D341Med (cell line): Measurements from ENCODE around the gene NUBP1.

Experiments used
- DNase-seq: peaks from one replicate; pipeline ENCODE4 v3.0.0; 2012; ENCODE audit warnings: low spot score

The NUBP1 gene

DNA sequence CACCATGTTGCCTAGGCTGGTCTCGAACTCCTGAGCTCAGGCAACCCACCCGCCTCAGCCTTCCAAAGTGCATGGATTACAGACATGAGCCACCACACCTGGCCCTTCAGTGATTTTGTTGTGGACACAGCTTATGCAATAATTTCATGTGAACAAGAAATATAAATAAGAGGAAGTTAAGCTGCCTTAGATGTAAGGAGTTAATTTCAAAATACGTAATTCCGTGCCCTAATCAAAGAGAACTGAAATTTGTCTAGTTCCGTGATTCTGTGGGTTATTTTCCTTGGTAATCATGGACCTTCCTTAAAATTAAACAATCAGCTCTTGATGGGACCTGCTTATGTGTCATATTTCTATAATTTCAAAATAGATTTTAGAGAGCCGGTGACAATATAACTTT is 63.1 kb downstream of the NUBP1 start:
- no peak for DNase-seq

GRCh38 chr16:10808218-10808617 is 64.6 kb downstream of the NUBP1 start:
- no peak for DNase-seq

DNA sequence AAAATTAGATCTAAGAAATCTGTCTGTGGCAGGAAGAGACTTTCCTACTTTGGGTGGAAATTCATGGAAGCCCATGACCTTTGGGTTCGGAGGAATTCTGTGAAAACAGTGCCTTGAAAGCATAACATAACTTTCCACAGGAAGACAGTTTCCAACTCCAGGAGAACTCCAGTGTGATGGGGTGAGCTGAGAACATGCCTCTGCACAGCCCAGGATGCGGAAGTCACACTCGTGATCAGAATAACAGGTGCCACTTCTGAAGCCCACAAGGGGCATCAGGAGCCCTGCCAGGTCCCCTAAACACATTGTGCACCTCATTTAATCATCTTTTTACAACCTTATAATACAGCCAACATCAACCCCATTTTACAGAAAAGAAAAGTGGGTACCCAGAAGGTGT is 65.2 kb downstream of the NUBP1 start:
- DNase-seq = no peak

DNA sequence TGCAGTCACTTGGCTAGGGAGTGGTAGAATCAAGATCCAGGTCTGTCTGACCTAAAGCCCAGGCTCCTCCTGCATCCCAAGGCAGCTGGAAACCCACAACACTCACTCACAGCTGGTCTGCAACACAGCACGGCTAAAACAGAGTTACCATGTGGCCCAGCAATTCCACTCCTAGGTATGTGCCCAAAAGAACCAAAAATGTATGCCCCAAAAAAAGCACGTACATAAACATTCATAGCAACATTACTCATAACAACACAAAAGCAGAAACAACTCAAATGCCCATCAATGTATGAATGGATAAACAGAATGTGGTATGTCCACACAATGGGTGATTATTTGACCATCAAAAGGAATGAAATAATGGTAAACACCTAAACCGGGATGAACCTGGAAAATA is 66.1 kb downstream of the NUBP1 start:
- no peak for DNase-seq

DNA sequence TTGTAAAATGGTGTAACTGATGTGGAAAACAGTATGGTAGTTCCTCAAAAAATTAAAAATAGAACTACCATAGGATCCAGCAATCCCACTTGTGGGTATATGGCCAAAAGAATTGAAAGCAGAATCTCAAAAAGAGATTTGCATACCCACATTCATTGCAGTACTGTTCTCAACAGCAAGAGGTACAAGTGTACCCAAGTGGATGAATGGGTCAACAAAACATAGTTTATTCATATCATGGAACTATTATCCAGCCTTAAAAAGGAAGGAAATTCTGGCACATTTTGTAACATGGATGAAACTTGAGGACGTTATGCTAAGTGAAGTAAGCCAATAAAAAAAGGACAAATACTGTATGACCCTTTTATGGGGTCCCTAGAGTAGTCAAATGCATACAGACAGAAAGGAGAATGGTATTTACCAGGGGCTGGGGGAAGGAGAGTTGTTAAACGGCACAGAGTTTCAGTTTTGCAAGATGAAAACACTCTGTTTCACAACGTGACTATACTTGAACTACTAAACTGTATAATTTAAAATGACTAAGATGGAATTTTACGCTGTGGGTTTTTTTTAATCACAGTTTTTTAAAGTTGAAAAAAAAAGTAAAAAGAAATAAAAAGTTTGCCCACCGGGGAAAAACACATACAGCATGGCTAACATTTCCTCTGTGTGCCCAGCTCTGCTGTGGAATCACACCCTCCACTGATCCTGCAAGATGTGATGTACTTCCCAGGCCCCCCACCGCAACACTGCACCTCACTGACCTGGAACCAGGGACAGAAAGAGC is 68.9 kb downstream of the NUBP1 start:
- DNase-seq = no peak

DNA sequence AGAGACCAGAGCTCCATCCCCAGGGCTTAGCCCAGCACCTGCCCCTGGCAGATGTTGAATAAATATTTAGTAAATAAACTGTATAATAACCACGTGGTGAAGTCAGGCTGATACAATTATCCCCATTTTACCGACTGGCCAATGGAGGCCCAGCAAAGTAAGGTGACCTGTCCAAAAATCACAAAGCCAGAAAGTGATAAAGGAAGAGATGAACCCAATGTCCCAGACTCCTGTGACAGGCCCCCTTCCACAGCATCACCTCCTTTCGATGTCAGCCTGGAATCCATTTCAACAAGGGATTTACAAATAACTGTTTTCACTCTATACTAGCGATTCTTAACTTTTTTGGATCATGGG is 69.4 kb downstream of the NUBP1 start:
- no peak for DNase-seq

DNA sequence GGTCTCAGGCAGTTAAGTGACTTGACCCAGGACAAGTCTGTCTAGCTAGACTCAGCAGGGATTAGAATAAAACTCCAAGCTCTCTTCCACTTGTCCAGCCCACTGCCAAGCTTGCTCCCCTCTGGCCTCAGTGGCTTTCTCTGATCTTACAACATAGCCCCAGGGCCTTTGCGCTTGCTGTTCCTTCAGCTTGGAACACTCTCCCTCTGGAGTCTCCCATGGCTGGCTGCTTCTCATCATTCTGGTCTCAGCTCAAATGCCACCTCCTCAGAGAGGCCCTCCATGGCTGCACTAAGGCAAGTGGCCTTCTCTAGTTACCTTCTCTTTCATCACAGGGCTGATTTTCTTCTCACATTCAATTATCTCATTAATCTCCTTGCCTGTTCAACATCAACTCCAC is 73.9 kb downstream of the NUBP1 start:
- no peak for DNase-seq

DNA sequence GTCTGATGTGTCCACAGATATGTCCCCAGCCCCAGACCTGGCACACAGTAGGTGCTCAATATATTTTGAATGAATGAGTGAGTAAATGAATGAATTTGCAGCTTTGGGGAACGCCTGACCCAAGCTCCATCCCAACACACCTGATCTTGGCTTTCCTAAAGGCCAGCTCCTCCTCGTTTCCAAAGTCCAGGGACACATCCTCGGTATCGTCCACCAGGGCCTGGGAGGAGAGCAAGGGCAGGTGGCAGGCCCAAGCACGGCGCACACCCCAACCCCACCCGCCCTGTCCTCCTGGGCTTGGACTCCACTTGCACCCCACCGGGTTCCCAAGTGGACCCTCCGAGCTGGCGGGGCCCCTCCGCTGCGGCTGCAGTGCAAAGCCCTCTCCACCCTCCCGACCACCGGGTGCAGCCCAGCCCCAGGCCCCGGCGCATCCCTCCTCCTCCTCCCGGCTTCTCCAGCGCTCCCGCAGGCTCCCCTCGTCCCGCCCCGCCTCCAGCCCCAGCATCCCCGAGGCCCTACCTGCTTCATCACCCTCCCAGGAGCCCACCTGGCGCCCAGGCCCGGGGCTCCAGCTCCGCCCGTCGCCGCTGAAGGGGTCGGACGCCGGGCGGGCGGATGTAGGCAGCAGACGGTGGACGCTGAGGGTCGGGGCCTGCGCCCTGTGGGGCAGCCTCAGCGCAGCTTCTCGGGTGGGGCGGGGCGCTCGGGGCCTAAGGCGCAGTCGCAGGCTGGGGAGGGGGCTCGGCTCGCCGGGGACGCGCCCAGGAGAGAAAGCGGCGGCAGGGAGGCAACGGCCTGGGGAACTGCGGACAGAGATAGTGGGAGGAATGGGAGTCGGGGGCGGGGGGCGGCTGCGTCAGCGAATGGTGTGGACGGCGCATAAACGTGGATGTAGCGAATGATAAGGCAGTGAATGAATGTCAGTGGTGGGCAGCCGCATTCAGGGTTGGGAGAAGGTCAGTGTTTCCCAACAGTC is 74.6 kb downstream of the NUBP1 start, which contains the start of gene TVP23A:
Gene TVP23A, minus strand, starts transcription at position 832 of the 979 bp plus-strand sequence. Its CDS starts 301 bp downstream, at position 531.
- DNase-seq = no peak
